ENCODE measurements around the gene WLS.
"Not testable (repeated sequence)": the region's sequence is repeated elsewhere in the genome, so short reads cannot be mapped to it uniquely, and the experiment has no call there.

Gene WLS

GRCh38 chr1:68232289-68233148 is at the start of gene WLS:
Gene WLS, minus strand, starts transcription at chr1:68232523. Its CDS starts 224 bp downstream, at chr1:68232299.
- DNase-seq: peak; percentile 15 to 50

- no peak for DNase-seq
Observed at GRCh38 chr1:68280286-68280685, 48.0 kb upstream of the WLS start.

- no peak for DNase-seq
Observed at GRCh38 chr1:68279846-68280245, 47.5 kb upstream of the WLS start.

- no peak for DNase-seq
Observed at GRCh38 chr1:68278221-68278620, 45.9 kb upstream of the WLS start.

GRCh38 chr1:68276448-68276847 is 44.1 kb upstream of the WLS start:
- DNase-seq: no peak

GRCh38 chr1:68273530-68273929 is 41.2 kb upstream of the WLS start:
- DNase-seq: no peak

- no peak for DNase-seq
Observed at GRCh38 chr1:68271596-68271995, 39.3 kb upstream of the WLS start.

- DNase-seq: no peak
Observed at GRCh38 chr1:68270951-68271350, 38.6 kb upstream of the WLS start.

- DNase-seq: no peak
Observed at GRCh38 chr1:68269637-68270430, 37.5 kb upstream of the WLS start.

GRCh38 chr1:68268896-68269483 is 36.7 kb upstream of the WLS start:
- no peak for DNase-seq

- DNase-seq: not testable (repeated sequence)
Observed at GRCh38 chr1:68256824-68257223, 24.5 kb upstream of the WLS start.

GRCh38 chr1:68255301-68255700 is 23.0 kb upstream of the WLS start:
- no peak for DNase-seq

- DNase-seq: no peak
Observed at GRCh38 chr1:68254667-68255226, 22.4 kb upstream of the WLS start.

- no peak for DNase-seq
Observed at GRCh38 chr1:68237040-68237439, 4.7 kb upstream of the WLS start.

GRCh38 chr1:68234094-68234493 is 1.8 kb upstream of the WLS start:
- no peak for DNase-seq

GRCh38 chr1:68233202-68233601 is 879 bp upstream of the WLS start:
- DNase-seq: no peak

GRCh38 chr1:68231627-68232288 is 565 bp downstream of the WLS start:
- peak in 1 of 2 experiments; percentile 45 for DNase-seq

GRCh38 chr1:68230901-68231626 is 1.3 kb downstream of the WLS start:
- no peak for DNase-seq

GRCh38 chr1:68230484-68230802 is 1.9 kb downstream of the WLS start:
- DNase-seq: peak in 1 of 2 experiments; percentile 4

- no peak for DNase-seq
Observed at GRCh38 chr1:68229650-68230483, 2.5 kb downstream of the WLS start.

- no peak for DNase-seq
Observed at GRCh38 chr1:68228851-68229250, 3.5 kb downstream of the WLS start.
